Naive thymus-derived CD8-positive, alpha-beta T cell (primary cell): ENCODE data around the gene RPL36A. TPM values are rescaled to one million over a fixed set of nuclear protein-coding genes. Genes with fewer than 3 reads are reported as not detected.

ENCODE experiments used
- ATAC-seq, 2 donors: fragments of 150-1000 bp; cut with Tn5 transposase in 1 of 2; sonication (Bioruptor Pico), chemical (Tn5 transposase) in 1 of 2; 1 replicate in 1 of 2; 2 replicates in 1 of 2; pipeline ENCODE4 v1.10.0; 2021; ENCODE audit warnings: mild to moderate bottlenecking in 2 of 2, moderate library complexity in 2 of 2
- POLR2A ChIA-PET: fragments of 350-600 bp; sonication (Branson Sonifier 250); formaldehyde crosslinking; loops from one replicate; lab custom pipeline; 2021; ENCODE audit warnings: antibody characterized with exemption; lab: Charles Lee
- DNase-seq, 10 donors: peaks; one replicate each; pipeline versions ENCODE4 v3.0.0 to v3.0.0-alpha.2; 2020 to 2022
- H3K27ac Mint-ChIP-seq, 10 donors: one replicate each; pipeline ENCODE4 v1.8.0; 2020 to 2022; ENCODE audit warnings: mild to moderate bottlenecking in 10 of 10, mixed read lengths in 10 of 10, moderate library complexity in 4 of 10, inconsistent platforms in 1 of 10
- H3K27me3 Mint-ChIP-seq, 5 donors: one replicate each; pipeline ENCODE4 v1.8.0; 2021 to 2022; ENCODE audit warnings: mixed read lengths in 5 of 5
- H3K36me3 Mint-ChIP-seq, 3 donors: one replicate each; pipeline ENCODE4 v1.8.0; 2020 to 2022; ENCODE audit warnings: mixed read lengths in 3 of 3, mild to moderate bottlenecking in 2 of 3, inconsistent platforms in 1 of 3
- H3K4me1 Mint-ChIP-seq, 4 donors: one replicate each; pipeline ENCODE4 v1.8.0; 2021 to 2022; ENCODE audit warnings: mixed read lengths in 4 of 4
- H3K4me3 Mint-ChIP-seq, 10 donors: one replicate each; pipeline ENCODE4 v1.8.0; 2020 to 2022; ENCODE audit warnings: mild to moderate bottlenecking in 10 of 10, mixed read lengths in 10 of 10, moderate library complexity in 6 of 10, inconsistent platforms in 1 of 10
- H3K9me3 Mint-ChIP-seq, 9 donors: one replicate each; pipeline ENCODE4 v1.8.0; 2020 to 2022; ENCODE audit warnings: mixed read lengths in 9 of 9, mild to moderate bottlenecking in 3 of 9, inconsistent platforms in 1 of 9, moderate library complexity in 1 of 9
- polyA plus RNA-seq, 3 donors: library from polyadenylated mRNA; unstranded; fragments of 300-500 nt; fragmentation: Illumina TruSeq; gene quantifications; one replicate each; pipeline ENCODE4 v1.2.3, GENCODE V29; 2021
- total RNA-seq, 8 experiments: library from RNA in 2 of 8; stranded (reverse) in 2 of 8; gene quantifications; one replicate each; pipeline ENCODE4 v1.2.3 and lab custom pipeline; 2021 to 2026

Gene RPL36A
- total and polyA plus RNA-seq, 5 experiments from 2014 or later: 288 to 3,216 (median 2,876) TPM

GRCh38 chrX:101369687-101370086 is 21.1 kb upstream of the RPL36A start:
- no peaks in the 10 kb centered on the region for H3K36me3 Mint-ChIP-seq
- ATAC-seq (no peak), DNase-seq (no peak)
- no peak overlapping the region for H3K4me3 Mint-ChIP-seq
- peaks cover 0 to 16% (median 0%) of the 10 kb centered on the region in 4 donors for H3K4me1 Mint-ChIP-seq
- POLR2A ChIA-PET: no interaction called here
- peaks cover 0 to 9% (median 0%) of the 10 kb centered on the region in 5 donors for H3K27me3 Mint-ChIP-seq
- no peaks in the 10 kb centered on the region for H3K9me3 Mint-ChIP-seq
- no peak overlapping the region for H3K27ac Mint-ChIP-seq

DNA sequence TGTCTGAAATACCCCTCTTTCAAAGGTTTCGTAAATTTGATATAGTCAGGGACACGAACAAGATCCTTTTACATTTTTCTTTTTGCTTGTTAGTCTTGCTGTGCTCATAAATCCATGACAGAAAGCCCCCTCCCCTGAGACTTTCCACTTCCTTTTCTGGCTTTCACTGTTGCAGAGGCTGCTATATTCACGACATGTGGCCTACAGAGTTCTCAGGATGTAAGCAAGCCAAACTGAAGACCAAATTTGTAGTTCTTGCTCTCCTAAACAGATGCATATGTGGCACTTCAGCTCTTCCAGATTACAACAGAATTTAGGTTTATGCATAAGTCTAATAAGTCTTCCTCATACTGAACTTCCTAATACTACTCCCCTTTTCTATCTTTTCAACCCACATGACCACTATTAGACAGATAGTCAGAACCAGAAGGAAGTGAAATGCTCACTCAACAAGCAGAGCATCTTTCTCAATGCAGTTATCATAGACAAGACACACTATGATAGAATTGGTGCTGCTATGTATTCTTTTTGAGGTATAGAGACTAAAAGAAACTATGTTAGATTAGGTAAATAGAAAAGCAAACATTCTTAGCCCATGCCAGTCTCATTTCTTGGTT is 19.8 kb upstream of the RPL36A start:
- Mint-ChIP-seq H3K27ac (peak overlapping the region in 1 of 10 donors; percentile 13), H3K27me3 (peaks cover 0 to 9% (median 0%) of the 10 kb centered on the region in 5 donors), H3K36me3 (no peaks in the 10 kb centered on the region), H3K4me1 (peaks cover 0 to 16% (median 0%) of the 10 kb centered on the region in 4 donors), H3K9me3 (no peaks in the 10 kb centered on the region), H3K4me3 (peak overlapping the region in 1 of 10 donors; percentile 25)
- no peak for ATAC-seq
- POLR2A ChIA-PET: no interaction called here
- DNase-seq: no peak

- peaks cover 0 to 14% (median 0%) of the 10 kb centered on the region in 4 donors for H3K4me1 Mint-ChIP-seq
- no peak overlapping the region for H3K4me3 Mint-ChIP-seq
- DNase-seq (no peak), ATAC-seq (no peak)
- peaks cover 0 to 3% (median 0%) of the 10 kb centered on the region in 5 donors for H3K27me3 Mint-ChIP-seq
- POLR2A ChIA-PET: no interaction called here
- no peaks in the 10 kb centered on the region for H3K9me3 Mint-ChIP-seq
- H3K36me3 Mint-ChIP-seq: no peaks in the 10 kb centered on the region
- peak overlapping the region in 1 of 10 donors; percentile 75 for H3K27ac Mint-ChIP-seq
These were observed 13.3 kb upstream of the RPL36A start for GRCh38 chrX:101377547-101377946.

- ATAC-seq (no peak), DNase-seq (no peak)
- Mint-ChIP-seq H3K4me3 (peak overlapping the region in 1 of 10 donors; percentile 52), H3K4me1 (peaks cover 0 to 12% (median 0%) of the 10 kb centered on the region in 4 donors), H3K27me3 (peaks cover 0 to 3% (median 0%) of the 10 kb centered on the region in 5 donors), H3K27ac (peak overlapping the region in 1 of 10 donors; percentile 51), H3K36me3 (no peaks in the 10 kb centered on the region), H3K9me3 (no peaks in the 10 kb centered on the region)
- POLR2A ChIA-PET: no interaction called here
These were observed 7.1 kb upstream of the RPL36A start for GRCh38 chrX:101383679-101384205.

GRCh38 chrX:101385026-101385684 is 5.7 kb upstream of the RPL36A start:
- DNase-seq (no peak), ATAC-seq (no peak)
- Mint-ChIP-seq H3K27me3 (no peaks in the 10 kb centered on the region), H3K4me3 (peak overlapping the region in 1 of 10 donors; percentile 80), H3K4me1 (peaks cover 0 to 10% (median 0%) of the 10 kb centered on the region in 4 donors), H3K9me3 (no peaks in the 10 kb centered on the region), H3K36me3 (no peaks in the 10 kb centered on the region), H3K27ac (peak overlapping the region in 1 of 10 donors; percentile 66)
- POLR2A ChIA-PET: no interaction called here

DNA sequence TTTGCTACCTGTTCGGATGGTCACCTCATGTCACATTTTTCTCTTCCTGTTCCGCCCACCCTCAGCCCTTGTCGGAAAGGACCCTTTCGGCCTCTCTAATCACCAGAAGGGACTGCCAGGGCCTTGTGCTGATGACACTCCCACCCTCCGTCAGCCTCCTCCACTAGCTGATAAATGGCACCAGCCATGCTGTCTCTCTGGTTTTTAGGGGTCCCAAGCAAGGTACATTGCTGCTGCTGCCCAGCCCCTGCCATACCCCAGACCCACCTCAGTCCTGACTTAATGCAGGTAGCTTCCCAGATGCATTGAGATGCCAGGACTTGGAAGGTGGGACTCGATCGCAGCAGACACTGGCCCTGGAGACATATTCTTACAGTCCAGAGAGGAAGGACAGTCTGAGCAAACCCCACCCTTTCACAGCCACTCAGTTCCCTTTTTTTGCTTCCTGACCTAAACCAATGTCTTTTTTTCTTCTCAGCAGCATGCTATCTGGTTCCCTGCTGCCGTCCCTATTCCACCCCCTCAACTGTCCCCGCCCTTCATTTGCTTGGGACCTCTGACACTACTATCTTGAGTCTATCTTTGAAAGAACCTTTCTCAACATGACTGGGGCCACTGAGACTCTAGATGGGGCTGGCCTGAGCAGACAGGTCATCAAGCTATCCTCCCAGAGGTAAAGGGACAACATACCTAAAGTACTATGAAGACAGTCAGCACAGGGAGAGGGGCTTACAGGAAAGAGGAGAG is 4.8 kb upstream of the RPL36A start, which contains the start of gene BTK:
TSS of gene BTK (minus strand) at position 397 of the 747 bp plus-strand sequence. CDS start 10,907 bp downstream, outside the sequence.
- H3K27ac Mint-ChIP-seq: peak within 1 kb of the TSS in 3 of 10 donors; percentile 51 to 66 (median 51)

GRCh38 chrX:101386542-101386885 is 4.3 kb upstream of the RPL36A start:
- H3K27me3 Mint-ChIP-seq: no peaks in the 10 kb centered on the region
- H3K4me1 Mint-ChIP-seq: peaks cover 3 to 23% (median 9%) of the 10 kb centered on the region in 4 donors
- DNase-seq (no peak), ATAC-seq (no peak)
- POLR2A ChIA-PET: no interaction called here
- peaks cover 0 to 3% (median 0%) of the 10 kb centered on the region in 3 donors for H3K36me3 Mint-ChIP-seq
- no peaks in the 10 kb centered on the region for H3K9me3 Mint-ChIP-seq
- peak overlapping the region in 3 of 10 donors; percentile 51 to 66 (median 51) for H3K27ac Mint-ChIP-seq
- peak overlapping the region in 1 of 10 donors; percentile 80 for H3K4me3 Mint-ChIP-seq

More for the DNA sequence above, 4.8 kb upstream of the RPL36A start, which contains the start of gene BTK:
- H3K36me3 Mint-ChIP-seq: no peaks in the 10 kb centered on the region
- peaks cover under 1 to 17% (median 4%) of the 10 kb centered on the region in 4 donors for H3K4me1 Mint-ChIP-seq
- POLR2A ChIA-PET: no interaction called here
- ATAC-seq (no peak), DNase-seq (peak in 1 of 10 donors; percentile 2)
- H3K9me3 Mint-ChIP-seq: no peaks in the 10 kb centered on the region
- no peaks in the 10 kb centered on the region for H3K27me3 Mint-ChIP-seq
- H3K4me3 Mint-ChIP-seq: peak within 1 kb of the TSS in 2 of 10 donors; percentile 1 to 80

GRCh38 chrX:101388604-101389003 is 2.2 kb upstream of the RPL36A start:
- POLR2A ChIA-PET: no interaction called here
- Mint-ChIP-seq H3K9me3 (no peaks in the 10 kb centered on the region), H3K4me1 (peaks cover 3 to 33% (median 24%) of the 10 kb centered on the region in 4 donors), H3K4me3 (no peak overlapping the region), H3K27me3 (no peaks in the 10 kb centered on the region), H3K27ac (no peak overlapping the region), H3K36me3 (peaks cover 0 to 23% (median 0%) of the 10 kb centered on the region in 3 donors)
- no peak for ATAC-seq
- no peak for DNase-seq

DNA sequence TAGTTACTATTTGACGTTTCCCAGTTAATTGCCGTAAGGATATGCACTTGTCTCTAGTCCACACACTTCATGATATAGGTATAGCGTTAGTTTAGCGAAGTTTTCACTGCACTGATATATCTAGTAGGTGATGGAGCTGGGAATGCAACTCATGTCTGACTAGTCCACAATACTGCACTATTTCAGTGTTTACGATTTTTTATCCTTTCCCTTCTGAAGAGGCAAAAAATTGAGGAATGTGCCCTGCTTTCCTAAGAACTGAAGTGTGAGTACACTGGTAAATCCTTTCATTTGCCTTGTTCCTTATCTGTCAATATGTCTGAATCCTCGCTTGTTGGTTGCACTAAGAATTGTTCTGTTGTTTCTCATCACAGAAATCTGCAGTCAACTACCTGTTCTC is 1.0 kb downstream of the RPL36A start:
- Mint-ChIP-seq H3K36me3 (peaks cover 0 to 46% (median 0%) of the 10 kb centered on the region in 3 donors), H3K4me1 (peaks cover 3 to 32% (median 27%) of the 10 kb centered on the region in 4 donors), H3K4me3 (peak overlapping the region; percentile 88 to 95 (median 92)), H3K27ac (peak overlapping the region; percentile 91 to 98 (median 96)), H3K27me3 (no peaks in the 10 kb centered on the region), H3K9me3 (no peaks in the 10 kb centered on the region)
- ATAC-seq (no peak), DNase-seq (no peak)
- POLR2A ChIA-PET: interaction anchor here (0.6 to 1.8 kb wide), 2 partner anchors 26 to 133 kb away, joined by 3 to 17 read pairs; no protein-coding TSS in a partner anchor

DNA sequence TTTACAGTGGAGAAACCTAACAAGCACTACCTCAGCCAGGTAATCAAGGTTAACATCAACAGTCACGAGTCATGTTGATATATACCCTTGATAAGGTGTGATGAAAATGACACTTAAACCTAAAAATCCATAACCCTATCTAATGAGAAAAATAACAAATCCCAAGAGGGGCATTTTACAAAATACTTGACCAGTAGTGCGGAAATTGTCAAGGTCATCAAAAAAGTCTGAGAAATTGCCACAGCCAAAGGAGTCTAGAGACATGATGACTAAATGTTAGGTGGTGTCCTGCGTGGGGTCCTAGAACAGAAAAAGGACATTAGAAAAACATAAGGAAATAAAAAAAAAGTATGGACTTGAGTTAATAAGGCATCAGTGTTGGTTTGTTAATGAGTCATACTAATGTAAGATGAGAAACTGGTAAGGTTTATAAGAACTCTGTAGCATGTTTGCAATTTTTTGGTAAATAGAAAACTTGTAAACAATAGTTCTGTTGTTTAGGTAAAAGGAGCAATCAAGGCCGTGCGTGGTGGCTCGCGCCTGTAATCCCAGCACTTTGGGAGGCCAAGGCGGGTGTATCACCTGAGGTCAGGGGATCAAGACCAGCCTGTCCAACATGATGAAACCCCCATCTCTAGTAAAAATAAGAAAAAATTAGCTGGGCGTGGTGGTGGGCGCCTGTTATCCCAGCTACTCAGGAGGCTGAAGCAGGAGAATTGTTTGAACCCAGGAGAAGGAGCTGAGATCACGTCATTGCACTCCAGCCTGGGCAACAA is 2.9 kb downstream of the RPL36A start:
- peaks cover 3 to 32% (median 27%) of the 10 kb centered on the region in 4 donors for H3K4me1 Mint-ChIP-seq
- H3K27ac Mint-ChIP-seq: peak overlapping the region; percentile 18 to 85 (median 68)
- POLR2A ChIA-PET: interaction anchor here (0.7 kb wide), 1 partner anchor 11 kb away, joined by 3 read pairs; no protein-coding TSS in a partner anchor
- DNase-seq (no peak), ATAC-seq (no peak)
- no peak overlapping the region for H3K4me3 Mint-ChIP-seq
- H3K27me3 Mint-ChIP-seq: no peaks in the 10 kb centered on the region
- peaks cover 0 to 46% (median 0%) of the 10 kb centered on the region in 3 donors for H3K36me3 Mint-ChIP-seq
- no peaks in the 10 kb centered on the region for H3K9me3 Mint-ChIP-seq

DNA sequence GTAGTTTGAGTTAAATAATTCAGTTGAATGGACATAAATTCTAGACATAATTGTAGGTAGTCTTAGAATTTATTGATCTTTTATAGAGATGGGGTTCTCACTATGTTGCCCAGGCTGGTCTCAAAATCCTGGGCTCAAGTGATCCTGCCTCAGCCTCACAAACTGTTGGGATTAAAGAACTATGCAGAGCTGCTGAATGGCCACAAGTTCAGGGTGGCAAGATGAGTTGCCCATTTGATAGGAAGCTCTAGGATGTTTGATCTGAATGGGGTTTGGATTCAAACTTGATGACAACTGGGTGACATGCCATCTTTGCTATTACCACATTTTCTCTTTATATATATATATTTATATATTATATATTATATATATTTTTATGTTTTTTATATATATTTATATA is 3.6 kb downstream of the RPL36A start:
- POLR2A ChIA-PET: interaction anchor here (0.7 kb wide), 1 partner anchor 10 kb away, joined by 3 read pairs; no protein-coding TSS in a partner anchor
- DNase-seq: no peak
- Mint-ChIP-seq H3K4me3 (no peak overlapping the region), H3K27me3 (no peaks in the 10 kb centered on the region), H3K27ac (peak overlapping the region in 4 of 10 donors; percentile 33 to 83 (median 64)), H3K36me3 (peaks cover 0 to 46% (median 0%) of the 10 kb centered on the region in 3 donors), H3K9me3 (no peaks in the 10 kb centered on the region), H3K4me1 (peaks cover 3 to 32% (median 27%) of the 10 kb centered on the region in 4 donors)
- ATAC-seq: no peak
